GM18951 (cell line): ENCODE measurements around the gene ROR2.

ENCODE experiments used
- POLR2A ChIP-seq: IDR thresholded peaks from 4 replicates; pipeline ENCODE4 v1.6.1; 2011; ENCODE audit warnings: mild to moderate bottlenecking; ENCODE audit not compliant: insufficient read length, insufficient read depth; ENCODE audit errors: extremely low read depth
- in situ Hi-C: fragments of 300-500 bp; cut with MboI; formaldehyde crosslinking; loops from one replicate; pipeline ENCODE4 v1.12.0; 2022; ENCODE audit warnings: low sequenced_read_pairs, mixed read lengths, inconsistent platforms; ENCODE audit not compliant: unreplicated experiment

ROR2 gene

GRCh38 chr9:91883503-91883902 is 66.5 kb downstream of the ROR2 start:
- no peak for TF ChIP-seq POLR2A
- in situ Hi-C loops = no loop called here

GRCh38 chr9:91882627-91883026 is 67.4 kb downstream of the ROR2 start:
- in situ Hi-C loops = no loop called here
- TF ChIP-seq POLR2A = no peak

DNA sequence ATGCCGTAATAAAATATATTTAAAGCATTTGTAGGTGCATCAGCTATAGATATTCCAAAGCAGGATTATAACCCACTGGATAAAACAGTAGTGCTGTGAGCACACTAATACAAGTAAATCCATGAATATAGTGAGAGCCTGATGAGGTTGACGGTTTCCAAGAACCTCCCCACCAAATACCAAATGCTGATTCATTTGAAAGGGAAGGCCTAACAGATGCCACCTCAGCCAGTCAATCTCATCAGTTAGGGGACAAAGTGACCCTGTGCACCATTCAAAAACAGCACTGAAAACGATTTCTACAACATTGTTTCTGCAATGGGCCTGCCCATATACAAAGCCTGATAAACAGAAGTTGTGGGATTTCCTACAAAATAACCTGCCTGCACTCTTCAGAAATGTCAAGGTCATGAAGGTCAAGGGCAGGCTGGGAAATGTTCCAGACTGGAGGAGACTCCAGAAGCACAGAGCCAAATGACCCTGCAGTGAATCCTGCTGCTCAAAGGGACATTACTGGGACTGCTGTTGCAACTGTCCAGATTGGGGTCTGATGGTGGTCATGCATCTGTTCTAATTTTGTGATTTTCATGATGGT is 69.6 kb downstream of the ROR2 start:
- no peak for TF ChIP-seq POLR2A
- in situ Hi-C loops = no loop called here

GRCh38 chr9:91879231-91879630 is 70.8 kb downstream of the ROR2 start:
- no peak for TF ChIP-seq POLR2A
- in situ Hi-C loops = no loop called here

DNA sequence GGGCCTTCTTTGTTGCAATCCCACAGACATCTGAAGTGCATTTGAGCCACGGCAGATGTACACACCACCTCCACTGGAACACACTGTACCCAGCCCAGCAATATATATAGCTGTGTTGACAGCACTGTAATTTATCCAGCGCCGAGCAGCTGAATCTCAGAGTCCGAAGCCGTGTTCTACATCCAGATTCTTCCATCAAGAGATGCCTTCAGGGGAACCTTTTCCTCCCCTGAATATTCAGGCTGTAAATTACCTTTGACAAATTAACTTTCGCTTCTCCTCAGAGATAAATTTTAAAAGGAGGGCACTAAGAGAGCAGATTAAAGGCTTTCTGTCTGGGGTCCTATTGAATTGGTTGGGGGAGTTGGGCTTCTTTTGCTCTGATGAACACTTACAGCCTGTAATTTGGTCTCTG is 76.4 kb downstream of the ROR2 start:
- no peak for TF ChIP-seq POLR2A
- in situ Hi-C loops = no loop called here

- in situ Hi-C loops = no loop called here
- TF ChIP-seq POLR2A = no peak
These were observed 81.2 kb downstream of the ROR2 start for GRCh38 chr9:91868732-91869391.

- in situ Hi-C loops = no loop called here
- no peak for TF ChIP-seq POLR2A
These were observed 82.3 kb downstream of the ROR2 start for GRCh38 chr9:91867740-91868139.

DNA sequence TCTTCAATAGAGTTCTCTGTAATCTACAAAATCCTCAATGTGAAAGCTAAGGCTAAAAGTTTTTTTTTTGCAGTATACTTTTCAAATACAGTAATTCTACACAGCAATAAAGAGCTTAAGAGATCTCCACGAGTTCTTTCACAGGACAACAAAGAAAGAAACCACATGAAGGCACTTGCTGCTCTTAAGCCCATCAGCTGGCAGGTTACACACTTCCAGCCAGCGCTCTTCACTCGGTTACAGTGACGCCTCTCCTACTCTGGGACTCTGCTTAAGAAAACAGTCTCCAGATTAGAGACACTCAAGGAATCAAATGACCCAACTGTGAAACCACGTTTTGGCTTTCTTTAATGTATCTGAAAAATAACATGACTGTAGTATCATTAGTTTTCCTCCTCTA is 85.0 kb downstream of the ROR2 start:
- in situ Hi-C loops = no loop called here
- no peak for TF ChIP-seq POLR2A

GRCh38 chr9:91864380-91864779 is 85.6 kb downstream of the ROR2 start:
- no peak for TF ChIP-seq POLR2A
- in situ Hi-C loops = no loop called here

GRCh38 chr9:91863469-91863868 is 86.6 kb downstream of the ROR2 start:
- in situ Hi-C loops = no loop called here
- TF ChIP-seq POLR2A = no peak

DNA sequence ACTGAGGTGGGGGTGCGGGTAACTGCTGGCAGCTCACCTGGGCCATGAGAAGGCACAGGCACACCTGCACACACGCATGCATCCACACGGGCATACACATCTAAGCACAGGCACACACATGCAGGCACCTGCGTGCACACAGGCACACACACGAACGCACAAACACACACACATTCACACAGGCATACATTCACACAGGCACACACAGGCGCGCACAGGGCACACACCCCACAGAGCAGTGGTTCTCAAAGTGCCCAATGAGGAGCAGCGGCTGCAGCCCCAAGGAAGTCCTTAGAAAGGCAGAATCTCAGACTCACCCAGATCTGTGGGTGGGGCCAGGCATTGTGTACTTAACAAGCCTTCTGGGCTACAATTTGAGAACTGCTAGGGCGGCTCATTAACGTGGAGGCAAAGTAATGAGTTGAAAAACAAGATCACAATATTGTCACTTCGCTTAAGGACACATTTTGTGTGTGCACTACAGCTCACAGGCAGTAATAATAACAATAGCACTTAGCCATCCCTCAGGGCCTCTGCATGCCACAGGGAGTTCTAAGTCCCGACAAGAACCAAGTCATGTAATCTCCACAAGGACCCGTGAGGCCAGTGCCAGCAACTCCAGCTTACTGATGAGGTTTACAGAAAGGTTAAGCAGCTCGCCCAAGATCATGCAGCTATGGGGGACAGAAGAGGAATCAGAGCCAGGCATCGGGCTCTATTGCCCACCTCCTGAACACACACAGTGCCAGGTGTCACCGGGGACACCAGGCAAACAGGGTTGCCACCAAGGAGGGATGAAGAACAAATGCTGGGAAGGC is 91.6 kb downstream of the ROR2 start:
- in situ Hi-C loops = no loop called here
- no peak for TF ChIP-seq POLR2A

DNA sequence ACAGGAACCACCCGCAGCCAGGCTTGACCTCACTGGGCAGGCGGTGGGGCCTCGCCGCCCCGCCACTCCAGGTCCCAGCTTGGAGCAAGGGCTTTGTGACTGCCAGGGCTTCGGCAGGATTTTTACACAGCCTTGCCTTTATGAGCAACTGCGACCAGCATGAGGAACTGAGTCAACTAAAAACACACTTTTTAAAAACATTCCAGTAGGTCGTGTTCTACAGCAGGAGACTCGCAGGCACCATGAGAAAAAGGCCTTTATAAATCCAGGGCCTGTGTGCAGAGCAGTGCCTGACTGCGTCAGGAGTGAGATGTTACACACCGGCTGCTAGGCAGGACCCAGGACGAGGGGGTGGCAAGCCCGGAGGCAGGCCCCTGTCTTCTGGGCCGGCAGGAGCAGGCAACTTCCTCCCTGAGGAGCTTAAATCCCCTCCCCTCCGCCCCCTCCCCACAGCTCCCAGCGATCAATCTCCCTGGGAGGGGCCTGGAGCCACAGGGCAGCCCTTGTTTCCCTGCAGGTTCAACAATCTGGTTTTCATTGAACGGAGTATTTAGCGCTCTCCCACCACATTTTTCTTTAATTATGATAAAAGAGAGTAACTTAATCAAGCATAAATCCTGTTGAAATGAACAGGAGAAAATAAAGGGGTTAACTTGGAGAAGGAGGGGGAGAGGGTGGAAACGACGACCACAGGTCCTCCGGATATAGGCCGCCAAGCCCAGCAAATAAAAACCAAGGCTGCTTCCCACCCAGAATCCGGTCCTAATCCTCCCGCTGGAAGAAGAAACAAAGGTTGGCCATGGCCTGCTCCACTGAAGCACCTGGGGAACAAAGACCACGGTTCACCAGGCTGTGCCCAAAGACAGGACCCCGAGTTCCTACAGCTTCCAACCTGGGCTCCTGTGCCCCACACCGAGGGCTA is 92.5 kb downstream of the ROR2 start:
- no peak for TF ChIP-seq POLR2A
- in situ Hi-C loops = no loop called here

DNA sequence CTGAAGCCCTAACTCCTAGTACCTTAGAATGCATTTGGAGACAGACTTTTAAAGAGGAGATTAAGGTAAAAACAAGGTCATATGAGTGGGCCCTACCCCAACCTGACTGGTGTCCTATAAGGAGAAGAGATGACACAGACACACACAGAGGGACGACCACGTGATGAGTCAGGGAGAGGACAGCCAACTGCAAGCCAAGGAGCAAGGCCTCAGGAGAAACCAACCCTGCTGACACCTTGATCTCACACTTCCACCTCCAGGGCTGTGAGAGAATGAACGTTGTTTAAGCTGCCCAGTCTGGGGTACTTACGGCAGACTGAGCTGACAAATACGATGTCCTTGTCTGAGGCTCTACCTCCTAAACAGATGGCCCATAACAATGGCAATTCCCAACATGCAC is 93.6 kb downstream of the ROR2 start:
- TF ChIP-seq POLR2A = no peak
- in situ Hi-C loops = no loop called here
